Esophagus squamous epithelium (tissue), 5 donors: Measurements from ENCODE around the gene OR6C3. TPM values are rescaled to one million over a fixed set of nuclear protein-coding genes. Genes with fewer than 3 reads are reported as not detected.

Experiments used
- DNase-seq: peaks from one replicate; lab custom pipeline; 2025; lab: John Stamatoyannopoulos, UW
- H3K27ac ChIP-seq, 4 donors: fragments of 200-600 bp; sonication (generic); one replicate each; pipeline ENCODE4 v1.5.1; 2016 to 2019; ENCODE audit warnings: mild to moderate bottlenecking in 1 of 4
- H3K27me3 ChIP-seq, 4 donors: fragments of 200-600 bp; sonication (generic); 1 replicate in 3 of 4; 2 replicates in 1 of 4; pipeline versions ENCODE4 v1.5.1 to v1.6.0; 2017 to 2021; ENCODE audit warnings: antibody characterized with exemption in 1 of 4
- H3K36me3 ChIP-seq, 3 donors: fragments of 200-600 bp; sonication (generic); one replicate each; pipeline ENCODE4 v1.5.1; 2016 to 2019
- H3K4me1 ChIP-seq, 3 donors: fragments of 200-600 bp; sonication (generic); one replicate each; pipeline ENCODE4 v1.5.1; 2017 to 2019
- H3K4me3 ChIP-seq, 4 donors: fragments of 200-600 bp; sonication (generic); 1 replicate in 3 of 4; 2 replicates in 1 of 4; pipeline ENCODE4 v1.5.1; 2016 to 2019; ENCODE audit warnings: mild to moderate bottlenecking in 2 of 4, moderate library complexity in 1 of 4
- H3K9me3 ChIP-seq, 3 donors: fragments of 200-600 bp; sonication (generic); one replicate each; pipeline ENCODE4 v1.5.1; 2016 to 2019
- CTCF ChIP-seq, 6 experiments: fragments of 450-650 bp in 4 of 6; fragments of 200-600 bp in 2 of 6; sonication (generic) in 2 of 6; IDR thresholded peaks; one replicate each; pipeline ENCODE4 v1.5.1; 2016 to 2019; ENCODE audit warnings: antibody characterized with exemption in 6 of 6, mild to moderate bottlenecking in 4 of 6, moderate library complexity in 4 of 6
- POLR2A ChIP-seq, 4 donors: fragments of 450-650 bp; IDR thresholded peaks; one replicate each; pipeline ENCODE4 v1.6.1; 2017; ENCODE audit warnings: antibody characterized with exemption in 4 of 4, mild to moderate bottlenecking in 4 of 4, moderate library complexity in 3 of 4
- WGBS, 2 donors: methylation state at CpG; one replicate each; pipeline ENCODE4 v1.1.5; 2018; 5-methylcytosine and 5-hydroxymethylcytosine counted together
- intact Hi-C: fragments of 100-400 bp; cut with DNase I; formaldehyde crosslinking; loops from one replicate; pipeline ENCODE4 v1.15.0; 2022
- total RNA-seq, 4 donors: library from RNA; depleted of rRNA; stranded (reverse); fragments of >200 nt; gene quantifications; one replicate each; pipeline ENCODE4 v1.1.0, GENCODE V29; 2016
- donor health status: DM: yes; HTN: yes; CAD: no.

The OR6C3 gene
- not detected for total RNA-seq

GRCh38 chr12:55330446-55330845 lies at the start of gene OR6C3:
TSS of gene OR6C3 (plus strand) at chr12:55330746. CDS start at chr12:55331701, 955 bp downstream.
- no peaks in the 10 kb centered on the region for H3K27me3 ChIP-seq
- DNase-seq: no peak
- H3K36me3 ChIP-seq: no peaks in the 10 kb centered on the region
- TF ChIP-seq POLR2A (IDR thresholded peaks at IDR 0.05): no peak
- no peak for TF ChIP-seq CTCF (IDR thresholded peaks at IDR 0.05)
- H3K4me3 ChIP-seq: no peak within 1 kb of the TSS
- 85 to 95% methylated on average over 1 of the region's 1 CpG for WGBS, 2 donors
- no peak within 1 kb of the TSS for H3K27ac ChIP-seq
- H3K9me3 ChIP-seq: no peaks in the 10 kb centered on the region
- intact Hi-C loops: no loop called here
- no peaks in the 10 kb centered on the region for H3K4me1 ChIP-seq

GRCh38 chr12:55280991-55281390 lies 49.6 kb upstream of the OR6C3 start:
- TF ChIP-seq CTCF (IDR thresholded peaks at IDR 0.05) (no peak), POLR2A (IDR thresholded peaks at IDR 0.05) (no peak)
- H3K9me3 ChIP-seq: no peaks in the 10 kb centered on the region

GRCh38 chr12:55289999-55290398 lies 40.5 kb upstream of the OR6C3 start:
- DNase-seq: no peak
- intact Hi-C loops: no loop called here
- no peaks in the 10 kb centered on the region for H3K4me1 ChIP-seq
- no peaks in the 10 kb centered on the region for H3K36me3 ChIP-seq
- H3K27me3 ChIP-seq: no peaks in the 10 kb centered on the region
- no peaks in the 10 kb centered on the region for H3K9me3 ChIP-seq
- H3K27ac ChIP-seq: no peak overlapping the region
- H3K4me3 ChIP-seq: no peak overlapping the region
- TF ChIP-seq CTCF (IDR thresholded peaks at IDR 0.05) (no peak), POLR2A (IDR thresholded peaks at IDR 0.05) (no peak)
- 39 to 44% methylated on average over 2 of the region's 2 CpGs for WGBS, 2 donors

More at GRCh38 chr12:55280991-55281390, 49.6 kb upstream of the OR6C3 start:
- no peak for DNase-seq
- Histone ChIP-seq H3K27ac (no peak overlapping the region), H3K4me3 (no peak overlapping the region), H3K4me1 (no peaks in the 10 kb centered on the region), H3K36me3 (no peaks in the 10 kb centered on the region), H3K27me3 (no peaks in the 10 kb centered on the region)
- intact Hi-C loops: no loop called here
- 31 to 40% methylated on average over 2 of the region's 2 CpGs for WGBS, 2 donors

DNA sequence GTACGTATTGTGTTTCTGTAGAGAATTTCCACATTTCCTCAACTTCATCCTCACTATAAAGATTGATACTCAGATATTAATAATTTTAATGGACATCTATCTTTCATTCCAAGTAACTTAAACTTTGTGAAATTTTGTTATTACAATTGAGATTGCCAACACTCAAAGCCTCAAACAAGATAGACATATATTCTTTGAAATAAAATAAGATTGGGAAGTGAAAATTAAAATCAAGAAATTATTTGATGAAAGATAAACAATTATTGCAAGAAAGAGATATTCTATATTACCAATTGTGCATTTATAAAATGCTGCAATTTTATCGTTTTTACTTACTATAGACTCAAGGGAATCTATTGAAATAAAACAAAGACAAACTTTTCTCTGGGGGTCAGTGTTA lies 34.1 kb upstream of the OR6C3 start, which contains the start of gene OR6C6:
Gene OR6C6 (minus strand): TSS at position 101 of the 400 bp plus-strand sequence. CDS start 1,337 bp downstream, outside the sequence.
- H3K4me1 ChIP-seq: no peaks in the 10 kb centered on the region
- H3K27ac ChIP-seq: no peak within 1 kb of the TSS
- TF ChIP-seq POLR2A (IDR thresholded peaks at IDR 0.05) (no peak), CTCF (IDR thresholded peaks at IDR 0.05) (no peak)
- H3K27me3 ChIP-seq: no peaks in the 10 kb centered on the region
- intact Hi-C loops: no loop called here
- DNase-seq: no peak
- WGBS, 2 donors: 61 to 72% methylated on average over 2 of the region's 2 CpGs
- no peaks in the 10 kb centered on the region for H3K9me3 ChIP-seq
- no peaks in the 10 kb centered on the region for H3K36me3 ChIP-seq
- H3K4me3 ChIP-seq: no peak within 1 kb of the TSS

- WGBS, 2 donors: 80 to 85% methylated on average over 2 of the region's 2 CpGs
- TF ChIP-seq POLR2A (IDR thresholded peaks at IDR 0.05): no peak
- no peak for TF ChIP-seq CTCF (IDR thresholded peaks at IDR 0.05)
- no peaks in the 10 kb centered on the region for H3K36me3 ChIP-seq
Measured at GRCh38 chr12:55314043-55314442, 16.5 kb upstream of the OR6C3 start, which contains the start of gene OR6C1. TSS of gene OR6C1 (plus strand) at chr12:55314343. CDS start at chr12:55320600, 6,257 bp downstream.

More at GRCh38 chr12:55314043-55314442, 16.5 kb upstream of the OR6C3 start, which contains the start of gene OR6C1:
- DNase-seq: no peak
- Histone ChIP-seq H3K4me3 (no peak within 1 kb of the TSS), H3K27ac (no peak within 1 kb of the TSS), H3K27me3 (no peaks in the 10 kb centered on the region), H3K9me3 (no peaks in the 10 kb centered on the region), H3K4me1 (no peaks in the 10 kb centered on the region)
- intact Hi-C loops: no loop called here
